Esophagus squamous epithelium (tissue), 4 donors: ENCODE results near the gene LONP1.

Experiments
- CTCF ChIP-seq, 6 experiments: fragments of 450-650 bp in 4 of 6; fragments of 200-600 bp in 2 of 6; sonication (generic) in 2 of 6; IDR thresholded peaks; one replicate each; pipeline ENCODE4 v1.5.1; 2016 to 2019; ENCODE audit warnings: antibody characterized with exemption in 6 of 6, mild to moderate bottlenecking in 4 of 6, moderate library complexity in 4 of 6
- POLR2A ChIP-seq, 4 donors: fragments of 450-650 bp; IDR thresholded peaks; one replicate each; pipeline ENCODE4 v1.6.1; 2017; ENCODE audit warnings: antibody characterized with exemption in 4 of 4, mild to moderate bottlenecking in 4 of 4, moderate library complexity in 3 of 4

- TF ChIP-seq POLR2A (IDR thresholded peaks at IDR 0.05) (no peak), CTCF (IDR thresholded peaks at IDR 0.05) (no peak)
These were observed 74.5 kb downstream of the LONP1 start for GRCh38 chr19:5645409-5645808.
